Adrenal gland (tissue), 12 donors: ENCODE measurements around the gene ITGB5. TPM values are rescaled to one million over a fixed set of nuclear protein-coding genes. Genes with fewer than 3 reads are reported as not detected.
"Not testable (repeated sequence)": the region's sequence is repeated elsewhere in the genome, so short reads cannot be mapped to it uniquely, and the experiment has no call there.

Experiments used
- DNase-seq, 7 donors: peaks; one replicate each; pipeline ENCODE4 v3.0.0-alpha.2; 2019 to 2020
- H3K27ac ChIP-seq, 5 donors: fragments of 200-600 bp; sonication (generic) in 4 of 5; 1 replicate in 3 of 5; 2 replicates in 2 of 5; pipeline versions ENCODE4 v1.5.1 to v1.8.0; 2016 to 2020; ENCODE audit warnings: mild to moderate bottlenecking in 1 of 5
- H3K27me3 ChIP-seq: fragments of 200-600 bp; 2 replicates; pipeline ENCODE4 v1.8.0; 2021
- H3K36me3 ChIP-seq, 2 donors: fragments of 200-600 bp; replicated peaks in 1 of 2; 1 replicate in 1 of 2; 2 replicates in 1 of 2; pipeline versions ENCODE4 v1.5.1 to v1.8.0; 2018 to 2022
- H3K4me1 ChIP-seq, 2 donors: fragments of 200-600 bp; replicated peaks in 1 of 2; 1 replicate in 1 of 2; 2 replicates in 1 of 2; pipeline versions ENCODE4 v1.5.1 to v1.8.0; 2018 to 2021
- H3K4me3 ChIP-seq, 4 donors: fragments of 200-600 bp; sonication (generic) in 3 of 4; one replicate each; pipeline ENCODE4 v1.5.1; 2016 to 2018
- H3K9me3 ChIP-seq, 3 donors: fragments of 200-600 bp; sonication (generic) in 1 of 3; replicated peaks in 1 of 3; 1 replicate in 2 of 3; 2 replicates in 1 of 3; pipeline versions ENCODE4 v1.5.1 to v1.8.0; 2016 to 2021
- POLR2A ChIP-seq, 2 donors: fragments of 450-650 bp; IDR thresholded peaks; one replicate each; pipeline ENCODE4 v1.6.1; 2017; ENCODE audit warnings: antibody characterized with exemption in 2 of 2, mild to moderate bottlenecking in 2 of 2, moderate library complexity in 1 of 2
- WGBS, 4 donors: extraction: QIAGEN DNeasy Blood & Tissue Kit in 2 of 4; methylation state at CpG; one replicate each; pipeline versions ENCODE4 v1.1.5 to v1.1.7; 2013 to 2017; 5-methylcytosine and 5-hydroxymethylcytosine counted together
- intact Hi-C, 2 donors: fragments of 100-400 bp; cut with DNase I; formaldehyde crosslinking; loops; one replicate each; pipeline versions ENCODE4 v1.14.1 to v1.15.0; 2022 to 2023
- polyA plus RNA-seq, 3 donors: library from polyadenylated mRNA; stranded (reverse); fragments of 200-250 nt in 2 of 3; fragments of 350-450 nt in 1 of 3; fragmentation: Illumina TruSeq in 1 of 3; extraction: RNeasy Lipid Tissue Mini Kit (QIAGEN cat#74804) in 1 of 3; gene quantifications; one replicate each; pipeline ENCODE4 v1.2.3, GENCODE V29; 2013 to 2014
- total RNA-seq, 9 donors: library from RNA; depleted of rRNA in 4 of 9; stranded (reverse); fragments of >200 nt in 4 of 9; fragments of 120-200 nt in 1 of 9; fragmentation: NEBNext Ultra II Directional in 1 of 9; extraction: Animal tissue kit (Norgen Biotek cat#: 25700) in 1 of 9; gene quantifications; one replicate each; pipeline versions ENCODE4 v1.1.0 to v1.2.4, GENCODE V29; 2013 to 2023
- TF ChIP-seq, protein P1 (sequence below), 6 experiments: fragments of 450-650 bp in 4 of 6; fragments of 200-600 bp in 2 of 6; sonication (generic) in 1 of 6; IDR thresholded peaks; 1 replicate in 5 of 6; 2 replicates in 1 of 6; pipeline versions ENCODE4 v1.5.1 to v1.8.0; 2016 to 2021; ENCODE audit warnings: antibody characterized with exemption in 6 of 6, mild to moderate bottlenecking in 2 of 6, moderate library complexity in 1 of 6
- donor health status: healthy with polysubstance abuse.
- donor health status: Bipolar disorder and iron deficiency.
- donor health status: DM: yes; HTN: yes; CAD: no.
- donor health status: DM: no; HTN: no; CAD: no.
- donor health status: DM: no; HTN: no; CAD: no.
- donor health status: DM: yes; HTN: yes; CAD: no.

ITGB5 gene
- total and polyA plus RNA-seq, 12 donors = 9.4 to 404 (median 94.8) TPM

DNA sequence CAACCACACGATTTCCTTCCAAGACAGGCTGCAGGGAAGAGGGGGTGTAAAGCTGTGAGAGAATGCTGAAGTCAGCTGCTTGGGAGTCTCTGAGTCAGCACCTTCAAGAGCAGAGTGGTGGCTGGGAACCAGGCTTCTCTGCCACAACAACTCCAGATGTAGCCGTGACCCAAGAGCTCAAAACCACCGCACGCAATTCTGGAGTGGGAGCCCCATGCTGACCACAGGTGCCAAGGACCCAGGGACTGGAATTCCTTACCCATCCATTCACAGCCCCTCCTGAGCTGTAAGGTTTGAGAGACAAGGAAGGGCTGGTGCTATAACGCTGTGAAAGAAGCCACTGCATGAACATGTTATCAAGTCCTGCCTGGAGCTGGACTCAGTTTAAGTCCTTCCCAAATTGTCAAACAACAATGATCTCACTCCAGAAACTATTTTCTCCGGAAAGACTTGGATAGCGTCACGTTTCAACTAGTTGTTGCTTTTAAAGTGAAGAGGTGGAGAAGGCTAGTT, 95.5 kb downstream of the ITGB5 start:
- peak in 2 of 7 donors; percentile 44 to 48 for DNase-seq
- H3K4me1 ChIP-seq = peaks cover 13 to 32% of the 10 kb centered on the region in 2 donors

GRCh38 chr3:124791142-124791541, 96.0 kb downstream of the ITGB5 start:
- TF ChIP-seq, protein P1, sequence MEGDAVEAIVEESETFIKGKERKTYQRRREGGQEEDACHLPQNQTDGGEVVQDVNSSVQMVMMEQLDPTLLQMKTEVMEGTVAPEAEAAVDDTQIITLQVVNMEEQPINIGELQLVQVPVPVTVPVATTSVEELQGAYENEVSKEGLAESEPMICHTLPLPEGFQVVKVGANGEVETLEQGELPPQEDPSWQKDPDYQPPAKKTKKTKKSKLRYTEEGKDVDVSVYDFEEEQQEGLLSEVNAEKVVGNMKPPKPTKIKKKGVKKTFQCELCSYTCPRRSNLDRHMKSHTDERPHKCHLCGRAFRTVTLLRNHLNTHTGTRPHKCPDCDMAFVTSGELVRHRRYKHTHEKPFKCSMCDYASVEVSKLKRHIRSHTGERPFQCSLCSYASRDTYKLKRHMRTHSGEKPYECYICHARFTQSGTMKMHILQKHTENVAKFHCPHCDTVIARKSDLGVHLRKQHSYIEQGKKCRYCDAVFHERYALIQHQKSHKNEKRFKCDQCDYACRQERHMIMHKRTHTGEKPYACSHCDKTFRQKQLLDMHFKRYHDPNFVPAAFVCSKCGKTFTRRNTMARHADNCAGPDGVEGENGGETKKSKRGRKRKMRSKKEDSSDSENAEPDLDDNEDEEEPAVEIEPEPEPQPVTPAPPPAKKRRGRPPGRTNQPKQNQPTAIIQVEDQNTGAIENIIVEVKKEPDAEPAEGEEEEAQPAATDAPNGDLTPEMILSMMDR (IDR thresholded peaks at IDR 0.05) = no peak
- no peak for TF ChIP-seq POLR2A (IDR thresholded peaks at IDR 0.05)
- peaks cover 13 to 37% of the 10 kb centered on the region in 2 donors for H3K4me1 ChIP-seq
- no peaks in the 10 kb centered on the region for H3K27me3 ChIP-seq
- peak overlapping the region in 2 of 5 donors; percentile 17 to 19 for H3K27ac ChIP-seq
- no peak for DNase-seq
- H3K36me3 ChIP-seq = peaks cover 0 to 9% of the 10 kb centered on the region in 2 donors
- no peak overlapping the region for H3K4me3 ChIP-seq
- H3K9me3 ChIP-seq = no peaks in the 10 kb centered on the region
- intact Hi-C loops = no loop called here
- WGBS, 4 donors = 88 to 94% (median 91%) methylated on average over 4 of the region's 4 CpGs

More for the DNA sequence above, 95.5 kb downstream of the ITGB5 start:
- intact Hi-C loops = no loop called here
- Histone ChIP-seq H3K36me3 (peaks cover 0 to 12% of the 10 kb centered on the region in 2 donors), H3K9me3 (no peaks in the 10 kb centered on the region), H3K27ac (peak overlapping the region in 2 of 5 donors; percentile 17 to 19), H3K27me3 (no peaks in the 10 kb centered on the region), H3K4me3 (no peak overlapping the region)
- 61 to 80% (median 71%) methylated on average over 6 to 8 of the region's 8 CpGs for WGBS, 4 donors
- TF ChIP-seq POLR2A (IDR thresholded peaks at IDR 0.05) = no peak
- TF ChIP-seq, protein P1 (IDR thresholded peaks at IDR 0.05) = no peak

- peaks cover 13 to 39% of the 10 kb centered on the region in 2 donors for H3K4me1 ChIP-seq
- H3K27me3 ChIP-seq, H3K9me3 ChIP-seq, H3K36me3 ChIP-seq, H3K27ac ChIP-seq, DNase-seq, H3K4me3 ChIP-seq: not testable (repeated sequence)
- 62 to 73% (median 68%) methylated on average over 3 to 4 of the region's 5 CpGs for WGBS, 4 donors
- intact Hi-C loops = loop anchor here in 1 of 2 donors (5.0 kb wide), 1 partner anchor 98 kb away; the partner anchor contains the start of gene ITGB5
Observed at GRCh38 chr3:124789103-124789502, 98.1 kb downstream of the ITGB5 start.

- 90 to 95% (median 91%) methylated on average over 2 of the region's 2 CpGs for WGBS, 4 donors
- Histone ChIP-seq H3K4me1 (peaks cover 11 to 34% of the 10 kb centered on the region in 2 donors), H3K27me3 (no peaks in the 10 kb centered on the region), H3K36me3 (no peaks in the 10 kb centered on the region), H3K9me3 (no peaks in the 10 kb centered on the region), H3K27ac (peak overlapping the region in 1 of 5 donors; percentile 0), H3K4me3 (no peak overlapping the region)
- TF ChIP-seq, protein P1 (IDR thresholded peaks at IDR 0.05) = no peak
- TF ChIP-seq POLR2A (IDR thresholded peaks at IDR 0.05) = no peak
- intact Hi-C loops = loop anchor here in 1 of 2 donors (5.0 kb wide), 1 partner anchor 99 kb away; the partner anchor contains the start of gene ITGB5
- DNase-seq = no peak
Observed at GRCh38 chr3:124788254-124788745, 98.9 kb downstream of the ITGB5 start.
